ENCODE results near the gene APOF. TPM values are rescaled to one million over a fixed set of nuclear protein-coding genes. Genes with fewer than 3 reads are reported as not detected.
"Not testable (repeated sequence)": the region's sequence is repeated elsewhere in the genome, so short reads cannot be mapped to it uniquely, and the experiment has no call there.

APOF gene
- total RNA-seq, 1 donor from 2014 or later, result not detected

- intact Hi-C loops (cut with DNase I), result no loop called here
- DNase-seq (ENCODE audit: low spot score), result no peak
Measured at GRCh38 chr12:56374726-56375597, 12.3 kb upstream of the APOF start.

GRCh38 chr12:56373515-56373914 is 10.9 kb upstream of the APOF start:
- intact Hi-C loops (cut with DNase I), result no loop called here
- DNase-seq (ENCODE audit: low spot score), result no peak

GRCh38 chr12:56366948-56367347 is 4.3 kb upstream of the APOF start:
- intact Hi-C loops (cut with DNase I), result no loop called here
- DNase-seq (ENCODE audit: low spot score), result no peak

- intact Hi-C loops (cut with DNase I), result loop anchor here (2.0 to 5.0 kb wide), 3 partner anchors 27 to 106 kb away; partner anchors contain the start of genes SPRYD4 and TIMELESS
Measured at GRCh38 chr12:56361487-56362129, 1.0 kb downstream of the APOF start.

GRCh38 chr12:56359851-56360767 is 2.5 kb downstream of the APOF start, which contains the start of gene STAT2:
Gene STAT2 (minus strand): TSS chr12:56360107. CDS start chr12:56356571, 3,536 bp downstream.
- DNase-seq (ENCODE audit: low spot score), result peak; percentile 100
- intact Hi-C loops (cut with DNase I), result loop anchor here (1.0 to 5.0 kb wide), 4 partner anchors 25 to 107 kb away; partner anchors contain the start of genes SPRYD4 and TIMELESS

More at GRCh38 chr12:56361487-56362129, 1.0 kb downstream of the APOF start:
- no peak for DNase-seq (ENCODE audit: low spot score)

GRCh38 chr12:56358836-56359532 is 3.7 kb downstream of the APOF start:
- intact Hi-C loops (cut with DNase I), result no loop called here

GRCh38 chr12:56351325-56351724 is 11.3 kb downstream of the APOF start:
- intact Hi-C loops (cut with DNase I), result no loop called here
- DNase-seq (ENCODE audit: low spot score), result no peak

More at GRCh38 chr12:56358836-56359532, 3.7 kb downstream of the APOF start:
- no peak for DNase-seq (ENCODE audit: low spot score)

- intact Hi-C loops (cut with DNase I), result no loop called here
- no peak for DNase-seq (ENCODE audit: low spot score)
Measured at GRCh38 chr12:56350662-56351061, 12.0 kb downstream of the APOF start.

- intact Hi-C loops (cut with DNase I), result no loop called here
- no peak for DNase-seq (ENCODE audit: low spot score)
Measured at GRCh38 chr12:56348776-56349175, 13.9 kb downstream of the APOF start.

- DNase-seq (ENCODE audit: low spot score); intact Hi-C loops (cut with DNase I): not testable (repeated sequence)
Measured at GRCh38 chr12:56347255-56347654, 15.4 kb downstream of the APOF start.

GRCh38 chr12:56346675-56347074 is 16.0 kb downstream of the APOF start:
- intact Hi-C loops (cut with DNase I), result no loop called here

GRCh38 chr12:56342290-56342689 is 20.4 kb downstream of the APOF start:
- DNase-seq (ENCODE audit: low spot score); intact Hi-C loops (cut with DNase I): not testable (repeated sequence)

More at GRCh38 chr12:56346675-56347074, 16.0 kb downstream of the APOF start:
- no peak for DNase-seq (ENCODE audit: low spot score)

GRCh38 chr12:56341616-56342015 is 21.0 kb downstream of the APOF start:
- intact Hi-C loops (cut with DNase I), result no loop called here
- DNase-seq (ENCODE audit: low spot score), result no peak

GRCh38 chr12:56339158-56339422 is 23.6 kb downstream of the APOF start:
- intact Hi-C loops (cut with DNase I), result no loop called here
- DNase-seq (ENCODE audit: low spot score), result no peak

- no peak for DNase-seq (ENCODE audit: low spot score)
- intact Hi-C loops (cut with DNase I), result no loop called here
Measured at GRCh38 chr12:56338308-56339157, 24.1 kb downstream of the APOF start, which contains the start of gene IL23A. Gene IL23A (plus strand): TSS chr12:56338884. CDS start chr12:56339045, 161 bp downstream.

GRCh38 chr12:56337753-56338251 is 24.9 kb downstream of the APOF start:
- intact Hi-C loops (cut with DNase I), result no loop called here
- no peak for DNase-seq (ENCODE audit: low spot score)

- intact Hi-C loops (cut with DNase I), result no loop called here
- DNase-seq (ENCODE audit: low spot score), result no peak
Measured at GRCh38 chr12:56336361-56337167, 26.1 kb downstream of the APOF start.

All from cardiac septum (tissue), 1 donor.